PC-3 (cell line): Measurements from ENCODE around the gene CDK7. TPM values are rescaled to one million over a fixed set of nuclear protein-coding genes. Genes with fewer than 3 reads are reported as not detected.
A peak's percentile ranks its signal among the peaks of the same experiment; 100 is the strongest.

Experiments used
- ATAC-seq: fragments of 200-7000 bp; cut with Tn5 transposase; 2 replicates; pipeline ENCODE4 v1.9.1; 2020; ENCODE audit warnings: mild to moderate bottlenecking, moderate library complexity
- BruUV-seq: library from RNA; stranded (reverse); fragments of 400-500 nt; replicated peaks from 2 replicates; lab custom pipeline; 2021; lab: Mats Ljungman, UMichigan
- CTCF ChIA-PET: fragments of 300-600 bp; sonication (Branson Sonifier 250); formaldehyde crosslinking; loops from one replicate; lab custom pipeline; 2022; ENCODE audit warnings: antibody characterized with exemption; lab: Charles Lee
- POLR2A ChIA-PET: fragments of 300-600 bp; sonication (Branson Sonifier 250); formaldehyde crosslinking; loops from one replicate; lab custom pipeline; 2022; ENCODE audit warnings: antibody characterized with exemption; ENCODE audit not compliant: unreplicated experiment; lab: Charles Lee
- DNase-seq: peaks from one replicate; pipeline ENCODE4 v3.0.0-alpha.2; 2015
- H2AFZ ChIP-seq: fragments of 300-600 bp; sonication (generic); 2 replicates; pipeline ENCODE4 v1.6.0; 2016; ENCODE audit warnings: antibody characterized with exemption, low read length
- H3F3A ChIP-seq: fragments of 300-600 bp; sonication (generic); one replicate; pipeline ENCODE4 v1.6.0; 2017; ENCODE audit warnings: antibody characterized with exemption, low read length, control low read depth, mild to moderate bottlenecking; ENCODE audit not compliant: unreplicated experiment
- H3K27ac ChIP-seq: fragments of 300-600 bp; sonication (generic); 2 replicates; pipeline ENCODE4 v1.5.1; 2016; ENCODE audit warnings: mild to moderate bottlenecking, low read length
- H3K27me3 ChIP-seq: fragments of 300-600 bp; sonication (generic); 2 replicates; pipeline ENCODE4 v1.6.1; 2016; ENCODE audit warnings: low read length, mixed read lengths
- H3K36me3 ChIP-seq: fragments of 300-600 bp; sonication (generic); 2 replicates; pipeline ENCODE4 v1.6.1; 2016; ENCODE audit warnings: low read depth, mixed run types, low read length, mixed read lengths
- H3K4me1 ChIP-seq: fragments of 300-600 bp; sonication (generic); 2 replicates; pipeline ENCODE4 v1.5.1; 2016; ENCODE audit warnings: low read length; ENCODE audit not compliant: insufficient read depth
- H3K4me2 ChIP-seq: fragments of 300-600 bp; sonication (generic); 2 replicates; pipeline ENCODE4 v1.6.0; 2016; ENCODE audit warnings: low read length
- H3K4me3 ChIP-seq: fragments of 300-600 bp; sonication (generic); 2 replicates; pipeline ENCODE4 v1.5.1; 2016; ENCODE audit warnings: mild to moderate bottlenecking, low read length, mixed read lengths
- H3K79me2 ChIP-seq: fragments of 300-600 bp; sonication (generic); 2 replicates; pipeline ENCODE4 v1.6.1; 2017; ENCODE audit warnings: low read length, mixed read lengths
- H3K9ac ChIP-seq: fragments of 300-600 bp; sonication (generic); 2 replicates; pipeline ENCODE4 v1.6.0; 2016; ENCODE audit warnings: mild to moderate bottlenecking, low read length
- H3K9me2 ChIP-seq: fragments of 300-600 bp; sonication (generic); replicated peaks from 2 replicates; pipeline ENCODE4 v1.6.1; 2016; ENCODE audit warnings: mixed run types, low read length, mixed read lengths
- H3K9me3 ChIP-seq: fragments of 300-600 bp; sonication (generic); 2 replicates; pipeline ENCODE4 v1.6.1; 2016; ENCODE audit warnings: low read length, mixed read lengths
- H4K20me1 ChIP-seq: fragments of 300-600 bp; sonication (generic); 2 replicates; pipeline ENCODE4 v1.6.1; 2016; ENCODE audit warnings: low read length, mixed read lengths
- EZH2 ChIP-seq: fragments of 300-600 bp; sonication (generic); IDR thresholded peaks from one replicate; pipeline ENCODE4 v1.6.1; 2017; ENCODE audit warnings: antibody characterized with exemption, mild to moderate bottlenecking, low read length; ENCODE audit not compliant: unreplicated experiment
- EZH2phosphoT487 ChIP-seq: fragments of 300-600 bp; sonication (generic); IDR thresholded peaks from 2 replicates; pipeline ENCODE4 v1.6.1; 2018; ENCODE audit warnings: mild to moderate bottlenecking, antibody characterized with exemption, low read length, borderline replicate concordance
- intact Hi-C: fragments of 100-400 bp; cut with micrococcal nuclease; formaldehyde crosslinking; loops from 2 replicates; pipeline ENCODE4 v1.9.0; 2023
- total RNA-seq: library from RNA; depleted of rRNA; stranded (reverse); fragments of >200 nt; gene quantifications from 2 replicates; pipeline ENCODE4 v1.2.3, GENCODE V29; 2014
- TF ChIP-seq, protein P1 (sequence below): fragments of 300-600 bp; sonication (generic); conservative IDR thresholded peaks from 2 replicates; pipeline ENCODE4 v1.5.1; 2017; ENCODE audit warnings: antibody characterized with exemption, low read depth, mild to moderate bottlenecking, low read length

Gene CDK7
- total RNA-seq, 1 experiment from 2014 or later, result 26.6 TPM

GRCh38 chr5:69211200-69211599 is 23.5 kb upstream of the CDK7 start:
- CTCF ChIA-PET, result no interaction called here
- Histone ChIP-seq H3K27ac (no peak overlapping the region), H3K4me1 (peaks cover 17% of the 10 kb centered on the region), H3K9me3 (no peaks in the 10 kb centered on the region), H3K79me2 (no peaks in the 10 kb centered on the region), H3K9ac (no peak overlapping the region), H3K9me2 (no peaks in the 10 kb centered on the region), H3F3A (no peaks in the 10 kb centered on the region), H2AFZ (no peak overlapping the region), H4K20me1 (no peaks in the 10 kb centered on the region), H3K27me3 (no peaks in the 10 kb centered on the region), H3K4me3 (no peak overlapping the region), H3K4me2 (no peak overlapping the region), H3K36me3 (no peaks in the 10 kb centered on the region)
- no peak for ATAC-seq
- no peak for DNase-seq
- TF ChIP-seq EZH2phosphoT487 (no peak), EZH2 (no peak)
- TF ChIP-seq, protein P1, sequence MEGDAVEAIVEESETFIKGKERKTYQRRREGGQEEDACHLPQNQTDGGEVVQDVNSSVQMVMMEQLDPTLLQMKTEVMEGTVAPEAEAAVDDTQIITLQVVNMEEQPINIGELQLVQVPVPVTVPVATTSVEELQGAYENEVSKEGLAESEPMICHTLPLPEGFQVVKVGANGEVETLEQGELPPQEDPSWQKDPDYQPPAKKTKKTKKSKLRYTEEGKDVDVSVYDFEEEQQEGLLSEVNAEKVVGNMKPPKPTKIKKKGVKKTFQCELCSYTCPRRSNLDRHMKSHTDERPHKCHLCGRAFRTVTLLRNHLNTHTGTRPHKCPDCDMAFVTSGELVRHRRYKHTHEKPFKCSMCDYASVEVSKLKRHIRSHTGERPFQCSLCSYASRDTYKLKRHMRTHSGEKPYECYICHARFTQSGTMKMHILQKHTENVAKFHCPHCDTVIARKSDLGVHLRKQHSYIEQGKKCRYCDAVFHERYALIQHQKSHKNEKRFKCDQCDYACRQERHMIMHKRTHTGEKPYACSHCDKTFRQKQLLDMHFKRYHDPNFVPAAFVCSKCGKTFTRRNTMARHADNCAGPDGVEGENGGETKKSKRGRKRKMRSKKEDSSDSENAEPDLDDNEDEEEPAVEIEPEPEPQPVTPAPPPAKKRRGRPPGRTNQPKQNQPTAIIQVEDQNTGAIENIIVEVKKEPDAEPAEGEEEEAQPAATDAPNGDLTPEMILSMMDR, result no peak
- POLR2A ChIA-PET, result no interaction called here
- intact Hi-C loops, result no loop called here
- no TSS peak for BruUV-seq

DNA sequence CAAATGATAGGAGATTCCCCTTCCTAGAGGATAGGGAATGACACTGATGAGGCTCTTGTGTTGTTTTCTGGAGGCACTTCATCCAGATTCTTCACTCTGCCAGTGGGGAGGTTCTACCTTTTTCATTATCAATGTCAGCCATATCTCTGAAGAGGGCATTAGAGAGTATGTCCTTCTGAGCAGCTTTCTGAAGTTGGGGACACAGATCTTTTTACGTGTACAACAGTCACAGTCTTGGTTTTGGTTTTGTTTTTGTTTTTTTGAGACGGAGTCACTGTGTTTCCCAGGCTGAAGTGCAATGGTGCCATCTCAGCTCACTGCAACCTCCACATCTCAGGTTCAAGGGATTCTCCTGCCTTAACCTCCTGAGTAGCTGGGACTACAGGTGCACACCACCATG is 22.7 kb upstream of the CDK7 start:
- Histone ChIP-seq H3F3A (no peaks in the 10 kb centered on the region), H3K9me3 (no peaks in the 10 kb centered on the region), H3K9ac (no peak overlapping the region), H3K27ac (no peak overlapping the region), H4K20me1 (no peaks in the 10 kb centered on the region), H2AFZ (no peak overlapping the region), H3K9me2 (no peaks in the 10 kb centered on the region), H3K27me3 (no peaks in the 10 kb centered on the region), H3K4me3 (no peak overlapping the region), H3K79me2 (no peaks in the 10 kb centered on the region), H3K4me1 (peaks cover 9% of the 10 kb centered on the region), H3K4me2 (no peak overlapping the region), H3K36me3 (no peaks in the 10 kb centered on the region)
- CTCF ChIA-PET, result no interaction called here
- POLR2A ChIA-PET, result no interaction called here
- no TSS peak for BruUV-seq
- ATAC-seq (no peak), DNase-seq (no peak)
- intact Hi-C loops, result no loop called here
- TF ChIP-seq EZH2 (no peak), EZH2phosphoT487 (no peak)

DNA sequence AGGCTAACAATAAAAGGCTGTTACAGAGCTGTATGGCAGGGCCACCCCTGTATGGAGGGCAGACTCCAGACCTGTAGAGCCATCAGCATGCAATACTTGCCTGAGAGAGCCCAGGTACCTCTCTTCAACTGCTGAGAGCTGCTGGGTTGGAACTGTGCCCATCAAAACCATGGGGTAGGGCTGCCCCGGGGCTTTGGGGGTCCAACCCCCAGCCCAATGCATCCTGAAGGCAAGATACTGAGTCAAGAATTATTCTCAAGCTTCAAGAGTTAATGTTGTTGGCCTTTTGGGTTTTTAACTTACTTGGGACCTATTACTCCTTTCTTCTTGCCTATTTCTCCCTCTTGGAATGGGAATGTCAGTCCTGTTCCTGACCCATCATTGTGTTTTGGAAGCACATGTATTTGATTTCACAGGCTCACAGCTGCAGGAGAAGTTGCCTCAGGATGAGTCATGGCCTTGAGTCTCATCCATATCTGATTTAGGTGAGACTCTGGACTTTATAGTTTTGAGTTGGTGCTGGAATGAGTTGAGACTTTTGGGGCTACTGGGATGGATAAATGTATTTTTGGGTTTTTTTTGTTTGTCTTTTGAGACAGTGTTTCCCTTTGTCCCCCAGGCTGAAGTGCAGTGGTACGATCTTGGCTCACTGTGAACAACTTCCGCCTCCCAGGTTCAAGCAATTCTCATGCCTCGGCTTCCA is 21.0 kb upstream of the CDK7 start:
- Histone ChIP-seq H3K4me2 (no peak overlapping the region), H3K9ac (no peak overlapping the region), H3K36me3 (no peaks in the 10 kb centered on the region), H3F3A (no peaks in the 10 kb centered on the region), H3K9me3 (no peaks in the 10 kb centered on the region), H3K4me1 (peaks cover 7% of the 10 kb centered on the region), H2AFZ (no peak overlapping the region), H3K9me2 (no peaks in the 10 kb centered on the region), H3K4me3 (no peak overlapping the region), H3K27ac (peak overlapping the region; percentile 30; the same call in 1 of the 2 replicates), H3K27me3 (no peaks in the 10 kb centered on the region), H4K20me1 (no peaks in the 10 kb centered on the region), H3K79me2 (peaks cover 9% of the 10 kb centered on the region)
- TF ChIP-seq, protein P1, result no peak
- ChIA-PET POLR2A (no interaction called here), CTCF (no interaction called here)
- intact Hi-C loops, result no loop called here
- ATAC-seq (0 out of 2 replicates have a peak, but pooled peaks have one; percentile 8), DNase-seq (peak; percentile 56)
- no TSS peak for BruUV-seq
